NCI-H446 (cell line): ENCODE measurements around the gene NEK6.

Source experiments
- DNase-seq, 2 experiments: peaks; one replicate each; lab custom pipeline; 2025; lab: John Stamatoyannopoulos, UW

NEK6 gene

DNA sequence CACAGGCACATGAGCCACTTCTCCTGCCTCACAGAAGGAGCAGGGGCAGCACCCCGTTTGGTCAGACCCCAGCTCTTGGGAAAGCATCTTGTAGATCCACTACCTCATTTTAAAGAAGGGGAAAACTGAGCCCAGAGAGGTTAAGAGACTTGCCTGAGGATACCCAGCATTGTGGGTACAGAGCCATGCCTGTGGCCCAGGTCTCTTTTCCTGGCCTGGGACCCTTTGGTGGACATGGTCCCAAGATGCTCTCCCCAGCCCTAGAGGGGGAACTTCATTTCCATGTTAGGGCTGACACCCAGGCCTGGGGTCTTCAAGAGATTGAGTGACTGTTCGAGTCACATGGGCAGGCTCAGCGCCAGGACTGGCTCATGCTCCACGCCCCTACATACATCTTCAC is 64.2 kb downstream of the NEK6 start:
- DNase-seq: no peak

DNA sequence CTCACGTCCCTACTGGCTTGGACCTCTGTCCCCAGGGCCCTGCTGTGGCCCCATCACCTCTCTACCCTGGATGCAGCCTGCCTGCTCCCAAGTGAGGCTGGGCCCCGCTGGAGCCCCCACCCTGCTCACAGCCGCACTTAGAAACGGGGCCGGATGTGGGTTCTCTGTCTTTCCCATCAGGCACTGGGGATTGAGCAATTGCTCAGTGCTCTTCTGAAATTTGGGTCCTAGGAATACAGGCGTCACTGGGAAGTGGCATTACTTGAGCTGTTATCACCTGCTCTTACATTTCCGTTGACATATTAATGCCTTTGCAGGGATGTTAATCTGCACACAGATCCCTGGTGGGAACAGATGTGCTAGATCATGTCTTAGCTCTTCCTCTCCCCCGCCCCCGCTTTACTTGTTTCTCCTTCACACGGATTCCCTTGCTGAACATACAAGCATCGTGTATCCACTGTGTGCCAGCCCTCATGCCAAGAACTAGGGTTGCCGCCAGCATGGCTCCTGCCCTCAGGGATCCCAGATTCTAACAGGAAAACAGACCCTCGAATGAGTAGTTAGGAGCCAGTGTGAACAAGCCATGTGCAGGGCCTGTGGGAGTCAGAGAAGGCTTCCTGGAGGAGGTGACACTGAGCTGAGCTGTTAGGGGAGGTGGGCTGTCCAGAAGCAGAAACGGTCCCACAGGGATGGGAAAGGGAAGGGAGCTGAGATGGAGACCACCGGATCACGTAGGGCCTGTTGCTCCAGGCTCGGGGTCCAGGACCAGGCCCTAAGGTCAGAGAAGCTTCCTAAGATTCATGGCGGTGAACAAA is 65.1 kb downstream of the NEK6 start:
- DNase-seq: no peak

DNA sequence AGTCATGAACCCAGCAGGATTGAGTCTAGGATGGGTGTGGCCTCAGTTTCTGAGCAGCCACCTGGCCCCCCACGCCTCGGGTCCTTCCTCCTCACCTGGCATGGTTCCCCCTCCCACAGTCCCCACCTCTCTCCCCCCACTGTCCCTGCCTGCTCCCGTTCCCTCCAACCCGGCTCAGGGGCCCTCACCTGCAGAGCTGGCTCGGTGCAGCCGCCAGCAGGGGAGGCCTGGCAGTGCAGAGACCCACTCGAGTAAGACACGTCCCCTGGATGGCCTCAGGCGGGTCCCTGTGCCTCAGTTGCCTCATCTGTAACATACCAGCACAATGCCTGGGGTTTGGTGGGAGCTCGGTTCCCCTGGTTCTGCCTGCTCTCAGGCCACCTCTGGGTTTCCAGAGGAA is 66.2 kb downstream of the NEK6 start:
- no peak for DNase-seq

DNA sequence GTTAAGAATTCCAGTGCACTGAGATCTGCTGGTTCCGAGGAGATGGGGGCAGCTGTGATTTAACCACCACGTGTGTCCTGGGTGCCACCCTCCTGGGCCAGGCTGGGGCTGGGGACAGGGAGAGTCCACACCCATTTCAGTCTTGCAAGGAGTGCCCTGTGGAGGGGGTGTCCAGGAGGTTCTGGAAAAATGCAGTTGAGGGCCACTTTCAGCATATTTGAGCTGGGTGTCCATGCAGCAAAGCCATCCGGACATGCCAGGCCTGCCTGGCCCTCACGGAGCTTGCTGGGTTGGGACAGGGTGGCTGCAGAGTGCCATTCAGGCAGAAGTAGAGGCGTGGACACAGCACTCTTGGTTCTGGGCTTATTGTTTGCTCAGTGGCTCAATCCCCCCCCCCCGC is 68.1 kb downstream of the NEK6 start:
- no peak for DNase-seq

DNA sequence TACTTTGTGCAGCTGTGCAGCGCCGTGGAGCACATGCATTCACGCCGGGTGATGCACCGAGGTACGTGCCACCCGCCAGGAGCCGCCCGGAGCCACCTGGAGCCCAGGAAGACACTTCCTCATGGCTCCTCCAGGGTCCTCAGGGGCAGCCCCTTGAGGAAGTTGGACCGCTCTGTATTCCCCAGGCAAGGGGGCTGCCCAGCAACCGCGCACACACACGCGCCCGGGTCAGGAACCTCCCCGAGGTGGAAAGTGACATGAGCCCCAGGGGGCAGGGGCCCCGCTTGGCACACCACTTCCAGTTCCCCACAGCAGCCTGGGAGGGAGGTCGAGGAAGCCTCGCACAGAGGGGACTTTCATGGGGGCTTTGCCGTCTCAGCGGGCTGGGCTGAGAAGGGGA is 68.6 kb downstream of the NEK6 start:
- DNase-seq: no peak

DNA sequence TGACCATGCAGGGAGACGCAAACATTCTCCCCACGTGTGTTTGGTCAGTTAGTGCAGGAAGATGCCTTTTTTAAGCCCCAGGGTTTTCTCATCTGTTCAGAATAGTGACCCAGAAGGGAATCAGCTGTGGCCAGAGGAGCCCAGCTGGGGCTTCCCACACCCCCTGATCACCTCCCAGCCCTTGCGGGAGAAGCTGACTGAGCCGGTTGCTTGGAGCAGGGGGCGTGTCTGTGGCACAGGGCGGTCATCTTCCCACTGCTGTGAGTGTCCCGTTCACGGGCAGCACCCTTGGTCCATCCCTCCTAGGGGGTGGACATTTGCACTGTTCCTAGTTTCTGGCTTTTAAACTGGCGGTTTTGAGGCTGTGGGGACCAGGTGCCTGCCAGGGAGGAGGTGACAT is 69.7 kb downstream of the NEK6 start:
- no peak for DNase-seq

DNA sequence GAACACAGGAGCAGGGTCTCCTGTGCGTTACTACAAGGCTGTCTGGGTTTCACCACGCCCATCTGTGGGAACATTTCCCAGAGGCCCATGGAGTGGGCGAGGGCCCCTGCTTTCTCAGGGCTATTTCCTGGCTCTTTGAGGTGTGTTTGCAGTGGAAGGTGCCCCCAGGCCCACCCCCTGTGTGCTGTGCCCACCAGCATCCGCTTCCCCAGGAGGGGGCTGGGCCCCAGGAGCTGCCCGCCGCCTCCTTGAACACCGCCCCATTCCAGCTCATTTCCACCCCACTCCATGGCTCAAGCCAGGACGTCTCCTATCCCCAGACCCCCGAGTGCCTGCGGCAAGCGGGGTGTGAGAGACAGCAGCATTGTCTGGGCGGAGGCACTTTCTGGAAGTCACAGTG is 70.5 kb downstream of the NEK6 start:
- no peak for DNase-seq

DNA sequence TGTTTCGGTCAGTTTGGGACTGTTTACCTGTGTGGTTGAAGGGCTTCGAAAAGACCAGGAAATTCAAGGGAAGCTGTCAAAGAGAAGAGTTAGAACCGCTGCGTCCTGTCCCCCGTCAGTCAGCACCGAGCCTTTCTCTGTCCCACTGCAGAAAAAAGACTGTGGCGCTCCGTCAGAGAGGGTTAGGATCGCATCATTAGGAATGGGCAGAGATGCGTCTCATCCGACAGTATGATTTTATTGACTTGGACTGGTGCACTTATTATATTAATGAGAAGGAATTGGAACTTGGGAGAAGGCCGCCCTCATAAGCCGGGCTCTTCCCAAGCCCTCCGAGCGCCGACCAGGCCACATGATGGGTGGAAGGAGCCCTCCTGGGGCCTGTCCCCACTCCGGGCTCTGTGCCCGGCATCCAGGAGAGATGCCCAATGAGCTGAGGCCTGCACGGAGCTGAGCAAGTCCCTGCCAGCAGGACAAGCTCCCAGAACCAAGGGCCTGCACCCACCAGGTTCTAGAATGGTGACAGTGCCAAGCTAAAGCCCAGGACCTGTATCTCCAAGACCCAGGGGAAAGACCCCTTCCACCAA is 71.5 kb downstream of the NEK6 start:
- DNase-seq: no peak

DNA sequence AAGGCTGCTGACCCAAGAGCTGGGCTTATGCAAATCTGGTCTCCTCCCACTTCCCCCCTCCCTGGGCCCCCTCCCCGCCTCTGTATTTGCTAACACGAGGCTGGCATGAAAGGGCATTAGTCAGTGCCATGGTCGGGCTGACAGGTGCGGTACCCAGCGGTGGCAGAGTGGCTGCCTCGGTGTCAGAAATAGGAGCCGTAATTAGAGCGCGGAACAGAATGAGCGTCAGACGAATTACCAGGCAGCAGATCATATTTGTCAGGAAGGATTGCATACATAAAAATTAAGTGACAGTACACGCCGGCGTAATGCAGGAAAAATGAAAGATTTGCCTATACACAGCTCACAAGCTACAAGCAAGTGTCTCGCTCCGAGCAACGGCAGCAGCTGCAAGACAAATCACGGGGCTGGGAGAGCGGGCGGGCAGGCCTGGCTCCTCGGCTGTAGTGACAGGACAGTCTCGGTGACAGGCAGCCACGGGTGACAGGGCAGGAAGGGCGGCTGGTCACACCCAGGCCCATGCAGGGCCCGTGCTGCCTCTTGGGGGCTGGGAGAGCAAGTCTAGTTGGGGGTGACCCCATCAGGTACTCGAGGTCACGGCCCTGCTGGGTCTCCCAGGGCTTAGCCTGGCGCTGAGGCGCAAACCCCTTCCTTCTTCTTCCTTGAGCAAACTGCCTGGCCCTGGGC is 72.4 kb downstream of the NEK6 start:
- DNase-seq: no peak

DNA sequence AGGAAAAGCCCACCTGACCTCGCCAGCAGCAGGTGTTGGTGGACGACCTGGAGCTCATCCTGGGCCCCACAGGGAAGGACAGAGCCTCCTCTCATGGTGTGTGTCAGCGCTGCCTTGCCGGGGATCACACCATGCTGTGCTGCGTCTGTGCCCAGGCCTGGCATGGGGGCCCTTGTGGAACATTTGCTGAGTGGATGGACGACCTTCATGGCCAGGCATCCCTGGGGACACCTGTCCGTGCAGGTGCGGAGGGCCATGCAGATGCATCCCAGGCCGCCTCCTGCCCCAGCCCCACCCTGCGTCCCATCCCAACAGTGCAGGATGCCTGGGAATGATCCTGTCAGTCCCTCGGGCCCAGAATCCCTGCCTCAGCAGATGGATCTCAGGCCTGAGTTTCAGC is 73.8 kb downstream of the NEK6 start:
- DNase-seq: no peak

DNA sequence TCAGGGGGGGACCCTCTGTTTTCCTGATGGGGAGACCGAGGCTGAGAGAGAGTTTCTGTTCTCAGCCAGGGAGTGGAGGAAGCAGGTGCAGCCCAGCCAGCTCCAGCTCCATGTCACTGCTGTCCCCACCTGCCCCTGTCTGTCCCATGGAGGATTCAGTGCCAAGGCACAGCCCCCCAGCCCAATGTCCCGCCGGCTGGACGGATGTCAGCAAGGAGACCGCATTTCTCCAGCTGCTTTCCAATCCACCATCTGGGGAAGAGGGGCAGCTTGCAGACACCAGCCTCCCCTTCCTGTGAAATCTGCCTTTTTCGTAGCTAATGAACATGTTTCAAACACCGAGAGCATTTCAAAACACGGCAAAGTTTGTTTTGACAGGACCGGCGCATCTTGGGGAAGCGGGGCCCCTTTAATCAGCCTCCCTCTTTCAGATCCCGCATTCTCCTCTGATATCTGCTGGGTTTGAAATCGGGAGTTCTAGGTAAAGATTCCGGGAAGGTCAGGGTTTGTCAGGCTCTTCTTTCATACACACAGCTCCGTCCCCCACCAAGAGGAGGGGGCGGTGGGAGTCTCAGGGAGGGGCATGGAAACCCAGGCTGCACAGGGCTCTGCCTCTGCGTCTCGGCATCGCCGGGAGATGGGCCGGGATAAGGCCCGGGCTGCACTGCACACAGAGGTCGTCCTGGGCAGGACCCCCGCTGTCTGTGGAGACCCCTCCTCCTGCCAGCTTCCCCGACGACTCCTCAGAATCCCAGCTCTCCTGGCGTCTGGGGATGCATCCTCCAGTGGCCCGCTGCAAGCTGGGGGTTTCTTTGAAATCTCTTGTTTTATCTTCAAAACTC is 74.8 kb downstream of the NEK6 start:
- no peak for DNase-seq

DNA sequence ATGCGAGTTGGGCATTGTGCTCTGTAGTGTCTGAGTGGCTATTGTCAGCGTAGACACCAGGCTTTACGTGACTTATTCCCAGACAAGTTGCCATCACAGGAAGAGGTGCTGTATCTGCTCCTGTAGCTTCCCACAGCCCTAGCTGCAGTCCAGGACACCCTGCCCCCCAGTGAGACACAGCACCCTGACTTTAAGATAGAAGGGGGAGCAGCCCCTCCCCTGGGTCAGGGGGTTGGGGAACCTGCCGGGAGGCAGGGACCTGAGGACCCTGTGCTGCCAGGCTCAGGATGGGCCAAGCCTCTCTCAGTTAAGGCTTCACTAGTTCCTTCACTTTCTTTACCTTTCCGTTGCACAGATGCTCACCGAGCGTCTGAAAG is 75.4 kb downstream of the NEK6 start:
- no peak for DNase-seq

DNA sequence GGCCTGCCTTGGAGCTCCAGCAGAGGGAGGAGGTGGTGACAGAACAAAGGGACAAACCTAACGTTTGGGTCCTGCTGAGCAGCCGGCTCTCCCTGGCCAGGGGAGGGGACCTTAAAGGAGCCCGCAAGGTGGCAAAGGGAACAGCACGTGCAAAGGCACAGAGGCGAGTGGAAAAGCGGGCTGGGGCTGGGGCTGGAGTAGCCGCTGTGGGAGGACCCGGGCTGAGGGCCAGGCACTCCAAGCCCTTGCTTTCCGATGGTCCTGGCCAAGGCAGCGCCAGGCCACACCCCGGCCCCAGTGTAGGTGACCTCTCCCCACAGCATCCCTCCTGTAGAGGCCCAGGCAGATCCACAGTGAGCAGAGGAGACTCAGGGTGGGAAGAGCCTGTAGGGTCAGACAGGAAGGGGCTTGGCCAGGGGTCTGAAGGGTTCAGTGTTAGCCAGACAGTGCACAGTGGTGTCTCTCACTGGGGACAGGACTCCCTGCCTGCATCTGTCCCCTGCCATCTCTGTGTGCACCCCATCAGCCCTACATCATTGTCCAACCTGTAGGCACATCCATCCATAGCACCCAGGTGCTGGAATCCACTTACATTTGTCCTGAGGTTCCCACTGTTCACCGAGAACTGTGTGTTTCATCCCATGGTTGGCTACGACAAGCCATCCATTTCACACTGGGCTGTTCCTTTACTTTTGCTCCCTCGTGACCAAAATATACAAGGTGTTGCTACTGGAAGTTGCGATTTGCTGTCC is 77.0 kb downstream of the NEK6 start:
- no peak for DNase-seq

DNA sequence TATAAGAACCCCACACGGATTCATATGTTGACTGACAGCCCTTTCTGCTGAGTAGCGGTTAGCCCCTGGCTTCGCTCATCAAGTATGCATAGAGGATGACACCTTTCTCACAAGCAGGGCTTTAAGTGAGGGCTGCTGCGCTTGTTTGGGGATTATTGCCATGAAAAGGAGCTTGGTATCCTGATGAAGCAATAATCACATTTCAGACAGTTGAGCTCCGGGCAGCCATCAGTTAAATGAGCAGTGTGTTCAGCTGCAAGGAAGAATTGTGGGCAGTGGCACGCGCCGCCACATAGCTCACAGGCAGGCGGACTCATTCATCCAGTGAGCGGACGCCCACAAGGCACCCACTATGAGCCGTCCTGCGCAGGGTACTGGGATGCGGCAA is 77.6 kb downstream of the NEK6 start:
- DNase-seq: no peak

DNA sequence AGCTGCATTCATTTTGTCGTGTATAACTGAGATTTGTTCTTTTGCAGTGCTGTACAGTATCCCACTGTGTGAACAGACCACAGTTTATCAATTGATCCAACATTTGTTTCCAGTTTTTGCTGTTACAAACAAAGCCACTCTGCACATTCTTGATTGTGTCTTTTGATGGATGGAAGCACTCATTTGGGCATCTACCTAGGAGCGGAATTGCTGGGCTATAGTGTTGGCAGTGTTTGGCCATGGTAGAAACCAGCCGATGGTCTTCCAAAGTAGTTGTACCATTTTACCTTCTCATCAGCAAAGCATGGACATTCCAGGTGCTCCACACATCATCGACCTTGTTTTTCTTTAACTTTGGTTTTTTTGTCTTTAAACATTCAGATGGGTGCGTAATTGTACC is 79.8 kb downstream of the NEK6 start:
- DNase-seq: no peak

DNA sequence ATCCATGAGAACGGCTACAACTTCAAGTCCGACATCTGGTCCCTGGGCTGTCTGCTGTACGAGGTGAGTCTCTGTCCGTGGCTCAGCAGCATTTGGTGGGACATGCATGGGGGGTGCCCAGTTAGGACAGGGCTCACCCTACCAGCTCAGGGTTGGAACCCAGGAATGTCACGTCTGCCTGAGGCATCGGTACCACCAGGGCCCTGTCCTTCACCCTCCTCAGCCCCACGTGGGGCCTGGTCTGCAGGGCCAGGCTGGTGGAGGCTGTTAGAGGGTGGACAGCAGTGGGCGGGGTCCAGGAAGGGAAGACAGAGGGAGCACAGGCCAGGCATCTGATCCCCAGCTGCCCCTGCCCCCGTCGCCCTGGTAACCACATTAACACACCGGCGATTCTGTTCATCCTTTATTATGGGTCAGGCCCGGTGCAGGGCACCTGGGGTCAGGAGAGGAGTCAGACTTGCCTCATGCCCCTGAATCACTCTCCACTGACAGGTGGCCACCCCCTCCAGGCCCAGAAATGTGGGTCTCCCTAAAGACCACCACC is 81.9 kb downstream of the NEK6 start:
- DNase-seq: no peak

DNA sequence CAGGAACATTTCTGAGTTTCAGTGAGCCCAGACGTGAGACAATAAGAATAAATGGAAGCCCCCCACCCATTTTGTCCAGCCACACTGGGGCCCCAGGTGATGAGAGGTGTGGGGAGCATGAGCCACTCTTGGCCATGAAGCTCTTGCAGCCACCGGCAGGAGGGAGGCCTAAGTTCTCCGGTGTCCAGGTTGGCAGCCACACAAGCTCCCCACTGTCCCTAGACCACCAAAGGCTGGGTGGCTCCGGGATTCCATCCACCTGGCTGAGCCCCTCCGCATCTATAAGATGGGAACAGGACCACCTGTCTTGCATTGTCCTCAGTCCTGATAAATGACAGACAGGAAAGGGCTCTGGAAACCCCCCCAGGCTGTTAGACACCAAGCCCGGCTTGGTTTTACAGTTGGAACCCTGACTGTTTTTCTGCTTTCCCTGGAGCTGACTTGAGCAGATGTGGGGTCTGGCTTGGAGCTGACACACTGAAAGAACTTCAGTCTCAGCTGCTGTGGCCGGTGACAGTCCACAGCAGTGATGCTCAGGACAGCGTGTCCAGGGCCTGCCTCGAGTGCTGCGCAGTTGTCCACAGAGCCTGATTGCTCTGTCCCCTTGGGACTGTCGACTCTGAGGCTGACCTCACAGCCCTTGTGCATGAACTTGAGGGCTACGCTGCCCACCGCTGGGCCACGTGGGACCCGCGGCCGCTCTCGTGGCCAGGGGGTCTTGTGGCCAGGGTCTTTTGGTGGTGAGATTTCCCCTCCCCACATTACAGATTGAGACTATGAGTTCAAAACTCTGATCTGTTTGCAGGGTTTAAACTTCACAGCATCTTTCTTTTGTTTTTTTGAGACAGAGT is 82.7 kb downstream of the NEK6 start:
- DNase-seq: no peak

DNA sequence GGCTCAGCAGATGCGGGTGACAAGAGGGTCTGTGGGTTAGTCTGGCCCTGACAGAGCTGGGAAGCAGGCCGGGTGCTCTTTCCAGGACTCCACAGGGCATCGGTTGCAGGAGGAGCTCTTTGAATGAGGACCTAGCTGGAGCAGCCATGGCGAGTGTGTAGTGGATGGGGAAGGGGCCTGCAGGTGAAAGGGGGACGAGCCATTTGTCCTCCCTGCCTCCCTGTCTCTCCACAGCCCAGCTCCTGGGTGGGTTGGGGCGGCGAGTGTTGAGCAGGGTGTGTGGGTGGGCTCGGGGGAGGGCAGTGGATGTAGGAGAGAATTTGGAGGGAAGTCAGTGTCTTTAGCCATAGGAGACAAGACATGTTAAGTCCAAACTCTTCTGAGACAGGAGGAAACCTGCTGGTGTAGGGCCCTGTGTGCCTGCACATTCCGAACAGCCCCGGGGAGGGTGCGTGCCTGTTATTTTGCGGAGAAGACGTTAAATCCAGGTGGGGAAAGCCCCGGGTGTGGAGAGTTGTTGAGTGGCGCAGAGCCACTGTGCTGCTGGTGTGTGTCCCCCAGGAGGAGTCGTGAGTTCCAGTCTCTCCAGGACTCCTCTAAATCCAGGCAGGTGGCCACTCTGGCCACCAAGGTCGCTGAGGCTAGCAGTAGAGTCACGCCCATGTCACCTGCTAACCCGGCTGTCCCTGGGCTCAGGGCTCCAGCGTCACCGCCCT is 83.9 kb downstream of the NEK6 start:
- DNase-seq: no peak

DNA sequence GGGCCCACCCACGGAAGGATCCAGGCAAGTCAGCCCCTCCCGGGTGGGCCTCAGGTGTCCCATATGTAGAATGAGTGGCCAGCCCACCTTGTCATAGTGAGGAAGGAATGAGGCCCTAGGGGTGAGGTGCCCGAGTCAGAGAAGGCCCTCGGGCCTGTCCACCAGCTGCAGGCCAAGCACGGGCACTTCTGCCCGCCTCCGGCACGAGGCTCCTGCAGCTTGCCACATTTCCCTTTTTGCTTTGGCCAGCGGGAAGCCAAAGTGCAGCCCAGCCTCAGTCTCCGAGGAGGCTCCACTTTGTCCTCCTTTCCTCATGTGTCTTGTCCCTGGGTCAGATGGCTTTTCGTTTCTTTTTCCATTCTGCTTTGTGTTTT is 84.6 kb downstream of the NEK6 start:
- DNase-seq: no peak
